Naive B cell (primary cell): ENCODE data around the gene DAP. TPM values are rescaled to one million over a fixed set of nuclear protein-coding genes. Genes with fewer than 3 reads are reported as not detected.
A peak's percentile ranks its signal among the peaks of the same experiment; 100 is the strongest.

Experiments
- ATAC-seq, 2 donors: fragments of 150-1000 bp; cut with Tn5 transposase; 2 replicates each; pipeline ENCODE4 v1.10.0; 2021; ENCODE audit warnings: low read depth in 2 of 2, mild to moderate bottlenecking in 2 of 2, moderate library complexity in 2 of 2
- DNase-seq: peaks from one replicate; pipeline ENCODE4 v3.0.0; 2022
- H3K27ac Mint-ChIP-seq, 6 donors: one replicate each; pipeline ENCODE4 v1.8.0; 2020 to 2022; ENCODE audit warnings: mild to moderate bottlenecking in 6 of 6, mixed read lengths in 6 of 6, moderate library complexity in 5 of 6, inconsistent platforms in 2 of 6
- H3K27me3 Mint-ChIP-seq, 3 donors: one replicate each; pipeline ENCODE4 v1.8.0; 2021 to 2022; ENCODE audit warnings: mixed read lengths in 3 of 3, mild to moderate bottlenecking in 1 of 3
- H3K36me3 Mint-ChIP-seq, 2 donors: one replicate each; pipeline ENCODE4 v1.8.0; 2020 to 2022; ENCODE audit warnings: mixed read lengths in 2 of 2, inconsistent platforms in 1 of 2, mild to moderate bottlenecking in 1 of 2
- H3K4me1 Mint-ChIP-seq, 3 donors: one replicate each; pipeline ENCODE4 v1.8.0; 2020 to 2022; ENCODE audit warnings: mixed read lengths in 3 of 3, inconsistent platforms in 1 of 3, mild to moderate bottlenecking in 1 of 3, moderate library complexity in 1 of 3
- H3K4me3 Mint-ChIP-seq, 8 donors: one replicate each; pipeline ENCODE4 v1.8.0; 2020 to 2022; ENCODE audit warnings: mild to moderate bottlenecking in 8 of 8, mixed read lengths in 8 of 8, moderate library complexity in 8 of 8, inconsistent platforms in 2 of 8
- H3K9me3 Mint-ChIP-seq, 7 donors: one replicate each; pipeline ENCODE4 v1.8.0; 2020 to 2022; ENCODE audit warnings: mixed read lengths in 7 of 7, mild to moderate bottlenecking in 5 of 7, inconsistent platforms in 2 of 7, moderate library complexity in 1 of 7
- polyA plus RNA-seq, 6 donors: library from polyadenylated mRNA; unstranded; fragments of 300-500 nt; fragmentation: Illumina TruSeq; gene quantifications; one replicate each; pipeline ENCODE4 v1.2.3, GENCODE V29; 2021; ENCODE audit warnings: low read depth in 6 of 6

Gene DAP
- polyA plus RNA-seq, 6 donors from 2014 or later = 48.6 to 90.4 (median 62.8) TPM

- H3K36me3 Mint-ChIP-seq = peaks cover 27 to 29% of the 10 kb centered on the region in 2 donors
- ATAC-seq (peak in 1 of 2 donors; percentile 12), DNase-seq (no peak)
- H3K27me3 Mint-ChIP-seq = no peaks in the 10 kb centered on the region
- peaks cover 0 to 4% (median 2%) of the 10 kb centered on the region in 3 donors for H3K4me1 Mint-ChIP-seq
- no peak overlapping the region for H3K4me3 Mint-ChIP-seq
- no peaks in the 10 kb centered on the region for H3K9me3 Mint-ChIP-seq
- peak overlapping the region in 2 of 6 donors; percentile 49 to 56 for H3K27ac Mint-ChIP-seq
These were observed 76.5 kb downstream of the DAP start for GRCh38 chr5:10684303-10685086.

GRCh38 chr5:10682801-10683525 lies 78.1 kb downstream of the DAP start:
- DNase-seq (no peak), ATAC-seq (no peak)
- Mint-ChIP-seq H3K36me3 (peaks cover 29 to 34% of the 10 kb centered on the region in 2 donors), H3K4me3 (no peak overlapping the region), H3K4me1 (peaks cover 0 to 4% (median 2%) of the 10 kb centered on the region in 3 donors), H3K27me3 (no peaks in the 10 kb centered on the region), H3K9me3 (no peaks in the 10 kb centered on the region), H3K27ac (no peak overlapping the region)

GRCh38 chr5:10681731-10682679 lies 79.0 kb downstream of the DAP start:
- Mint-ChIP-seq H3K9me3 (peaks cover 0 to 7% (median 0%) of the 10 kb centered on the region in 7 donors), H3K36me3 (peaks cover 33 to 35% of the 10 kb centered on the region in 2 donors), H3K4me3 (no peak overlapping the region), H3K27me3 (no peaks in the 10 kb centered on the region), H3K27ac (peak overlapping the region in 1 of 6 donors; percentile 44), H3K4me1 (peaks cover 0 to 4% (median 2%) of the 10 kb centered on the region in 3 donors)
- DNase-seq = no peak
- ATAC-seq = no peak

DNA sequence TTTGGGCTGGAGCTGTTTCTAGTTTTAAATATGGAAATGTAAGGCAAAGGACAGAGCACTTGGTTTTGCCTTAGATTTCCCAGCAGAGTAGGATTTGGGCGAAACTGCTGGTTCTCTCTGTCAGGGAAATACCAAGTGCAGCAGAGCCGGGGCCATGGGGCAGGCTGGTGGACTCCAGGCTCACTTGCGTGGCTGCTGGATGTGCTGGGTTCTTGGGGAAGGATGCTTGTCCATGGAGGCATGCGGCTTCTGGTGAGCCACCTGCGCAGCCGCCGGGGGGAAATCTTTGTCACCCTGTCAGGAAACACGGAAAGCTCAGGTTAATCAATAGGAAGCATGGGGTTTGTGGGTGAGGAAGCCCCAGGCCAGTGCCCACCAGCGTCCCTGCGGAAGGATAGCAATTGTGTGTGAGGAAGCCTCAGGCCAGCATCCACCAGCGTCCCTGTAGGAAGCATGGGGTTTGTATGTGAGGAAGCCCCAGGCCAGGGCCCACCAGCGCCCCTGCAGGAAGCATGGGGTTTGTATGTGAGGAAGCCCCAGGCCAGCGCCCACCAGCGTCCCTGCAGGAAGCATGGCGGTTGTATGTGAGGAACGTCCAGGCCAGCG lies 80.1 kb downstream of the DAP start:
- Mint-ChIP-seq H3K27ac (peak overlapping the region in 1 of 6 donors; percentile 69), H3K4me3 (no peak overlapping the region), H3K27me3 (no peaks in the 10 kb centered on the region), H3K4me1 (peaks cover 0 to 4% (median 2%) of the 10 kb centered on the region in 3 donors), H3K9me3 (peaks cover 0 to 11% (median 2%) of the 10 kb centered on the region in 7 donors), H3K36me3 (peaks cover 30% of the 10 kb centered on the region in 2 donors)
- DNase-seq = no peak
- ATAC-seq = no peak

DNA sequence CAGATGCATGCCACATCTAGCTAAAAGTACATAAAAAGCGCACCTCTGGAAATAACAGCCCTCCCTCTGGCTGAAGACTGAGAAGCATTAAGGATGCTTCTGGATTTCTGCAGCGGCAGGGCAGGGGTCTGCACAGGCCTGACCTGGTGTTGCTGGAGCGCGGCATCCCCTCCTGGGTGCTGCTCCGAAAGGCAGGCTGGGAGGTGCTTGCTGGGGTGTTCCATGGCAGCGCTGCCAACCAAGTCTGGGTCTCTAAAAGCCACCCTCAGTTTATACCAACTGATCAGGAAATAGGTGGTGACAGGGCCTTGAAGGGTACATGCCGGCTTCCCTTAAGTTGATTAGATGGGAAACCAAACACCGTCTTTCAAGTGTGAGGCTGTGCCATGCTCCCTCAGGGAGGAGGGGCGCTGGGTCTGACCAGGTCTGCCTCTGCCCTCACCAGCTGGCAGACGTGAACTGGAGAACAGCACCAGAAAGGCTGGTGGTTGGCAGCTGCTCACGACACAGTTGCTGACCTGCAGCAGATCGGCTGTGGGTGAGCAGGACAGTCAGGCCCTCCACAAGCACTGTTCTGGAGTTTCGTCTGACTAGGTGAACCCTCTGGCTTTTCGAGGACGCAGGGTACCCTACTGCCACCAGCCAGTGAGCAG lies 81.6 kb downstream of the DAP start:
- Mint-ChIP-seq H3K36me3 (peaks cover 29% of the 10 kb centered on the region in 2 donors), H3K4me3 (no peak overlapping the region), H3K4me1 (peaks cover 0 to 4% (median 2%) of the 10 kb centered on the region in 3 donors), H3K27ac (no peak overlapping the region), H3K9me3 (peaks cover 0 to 11% (median 2%) of the 10 kb centered on the region in 7 donors), H3K27me3 (no peaks in the 10 kb centered on the region)
- DNase-seq (no peak), ATAC-seq (no peak)

GRCh38 chr5:10678244-10678643 lies 82.8 kb downstream of the DAP start:
- no peak overlapping the region for H3K27ac Mint-ChIP-seq
- ATAC-seq (no peak), DNase-seq (no peak)
- H3K27me3 Mint-ChIP-seq = peaks cover 0 to 3% (median 0%) of the 10 kb centered on the region in 3 donors
- H3K4me1 Mint-ChIP-seq = peaks cover 0 to 4% (median 2%) of the 10 kb centered on the region in 3 donors
- no peak overlapping the region for H3K4me3 Mint-ChIP-seq
- H3K36me3 Mint-ChIP-seq = peaks cover 26 to 29% of the 10 kb centered on the region in 2 donors
- peaks cover 0 to 11% (median 2%) of the 10 kb centered on the region in 7 donors for H3K9me3 Mint-ChIP-seq

- no peak overlapping the region for H3K4me3 Mint-ChIP-seq
- H3K27me3 Mint-ChIP-seq = peaks cover 0 to 3% (median 0%) of the 10 kb centered on the region in 3 donors
- H3K9me3 Mint-ChIP-seq = peaks cover 0 to 11% (median 2%) of the 10 kb centered on the region in 7 donors
- no peak for DNase-seq
- ATAC-seq = no peak
- H3K4me1 Mint-ChIP-seq = peaks cover 0 to 4% (median 2%) of the 10 kb centered on the region in 3 donors
- peaks cover 25 to 26% of the 10 kb centered on the region in 2 donors for H3K36me3 Mint-ChIP-seq
- H3K27ac Mint-ChIP-seq = no peak overlapping the region
These were observed 83.5 kb downstream of the DAP start for GRCh38 chr5:10677533-10677932.

GRCh38 chr5:10676946-10677345 lies 84.1 kb downstream of the DAP start:
- Mint-ChIP-seq H3K4me1 (peaks cover 0 to 2% (median 0%) of the 10 kb centered on the region in 3 donors), H3K27ac (no peak overlapping the region), H3K36me3 (peaks cover 21 to 25% of the 10 kb centered on the region in 2 donors), H3K27me3 (peaks cover 0 to 3% (median 0%) of the 10 kb centered on the region in 3 donors), H3K9me3 (peaks cover 0 to 11% (median 2%) of the 10 kb centered on the region in 7 donors), H3K4me3 (no peak overlapping the region)
- DNase-seq (no peak), ATAC-seq (no peak)

DNA sequence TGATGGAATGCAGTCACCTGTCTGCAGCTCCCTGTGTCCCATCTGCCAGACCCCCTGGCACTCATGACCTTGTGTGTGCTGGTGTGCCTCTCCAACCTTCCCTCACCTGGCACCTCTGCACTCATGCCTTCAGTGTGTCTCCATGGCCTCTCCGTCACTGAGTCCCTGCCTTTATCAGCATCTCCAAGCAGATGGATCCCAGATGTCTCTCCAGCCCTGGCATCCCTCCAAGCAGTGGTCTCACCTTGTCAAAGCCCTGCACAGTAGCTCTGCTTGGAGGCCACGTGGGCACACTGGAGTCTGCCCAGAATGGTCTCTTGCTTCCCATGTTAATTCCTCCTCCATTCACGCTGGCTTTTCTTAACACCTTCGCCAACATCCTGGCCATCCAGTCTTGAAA lies 84.8 kb downstream of the DAP start:
- H3K4me3 Mint-ChIP-seq = no peak overlapping the region
- H3K27me3 Mint-ChIP-seq = peaks cover 0 to 3% (median 0%) of the 10 kb centered on the region in 3 donors
- peaks cover 21 to 25% of the 10 kb centered on the region in 2 donors for H3K36me3 Mint-ChIP-seq
- H3K4me1 Mint-ChIP-seq = peaks cover 0 to 2% (median 0%) of the 10 kb centered on the region in 3 donors
- ATAC-seq (no peak), DNase-seq (no peak)
- H3K9me3 Mint-ChIP-seq = peaks cover 0 to 11% (median 2%) of the 10 kb centered on the region in 7 donors
- peak overlapping the region in 2 of 6 donors; percentile 66 to 84 for H3K27ac Mint-ChIP-seq

- ATAC-seq (no peak), DNase-seq (no peak)
- Mint-ChIP-seq H3K27ac (peak overlapping the region in 1 of 6 donors; percentile 21), H3K27me3 (peaks cover 0 to 3% (median 0%) of the 10 kb centered on the region in 3 donors), H3K4me1 (no peaks in the 10 kb centered on the region), H3K36me3 (peaks cover 14 to 17% of the 10 kb centered on the region in 2 donors), H3K9me3 (peaks cover 0 to 11% (median 2%) of the 10 kb centered on the region in 7 donors), H3K4me3 (peak overlapping the region in 1 of 8 donors; percentile 41)
These were observed 85.8 kb downstream of the DAP start for GRCh38 chr5:10675177-10675700.

- no peak overlapping the region for H3K4me3 Mint-ChIP-seq
- DNase-seq (no peak), ATAC-seq (no peak)
- no peaks in the 10 kb centered on the region for H3K4me1 Mint-ChIP-seq
- peaks cover 12 to 17% of the 10 kb centered on the region in 2 donors for H3K36me3 Mint-ChIP-seq
- peaks cover 0 to 3% (median 0%) of the 10 kb centered on the region in 3 donors for H3K27me3 Mint-ChIP-seq
- peaks cover 0 to 11% (median 2%) of the 10 kb centered on the region in 7 donors for H3K9me3 Mint-ChIP-seq
- H3K27ac Mint-ChIP-seq = peak overlapping the region in 1 of 6 donors; percentile 90
These were observed 86.5 kb downstream of the DAP start for GRCh38 chr5:10674582-10674981.

DNA sequence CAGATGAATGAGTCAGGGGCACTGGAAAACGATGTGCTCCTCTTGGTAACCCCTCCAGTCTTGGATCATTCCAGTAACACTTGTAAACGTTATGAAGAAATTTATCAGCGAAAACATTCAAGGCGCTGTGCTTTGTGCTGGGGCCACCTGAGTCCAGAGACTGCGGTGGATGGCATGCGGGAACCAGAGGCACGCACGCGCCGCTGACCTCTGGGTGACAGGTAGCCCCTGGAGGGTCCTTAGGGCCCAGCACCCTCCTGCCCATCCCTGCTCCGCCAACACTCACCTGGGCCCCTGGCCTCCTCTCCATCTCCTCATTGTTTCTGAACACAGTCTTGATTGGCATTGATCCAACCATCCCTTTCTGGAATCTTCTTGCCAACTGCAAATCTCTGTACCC lies 86.9 kb downstream of the DAP start:
- ATAC-seq = no peak
- H3K36me3 Mint-ChIP-seq = peaks cover 12 to 17% of the 10 kb centered on the region in 2 donors
- H3K27ac Mint-ChIP-seq = peak overlapping the region in 1 of 6 donors; percentile 90
- peaks cover 0 to 3% (median 0%) of the 10 kb centered on the region in 3 donors for H3K27me3 Mint-ChIP-seq
- no peaks in the 10 kb centered on the region for H3K4me1 Mint-ChIP-seq
- no peak overlapping the region for H3K4me3 Mint-ChIP-seq
- DNase-seq = no peak
- peaks cover 0 to 11% (median 2%) of the 10 kb centered on the region in 7 donors for H3K9me3 Mint-ChIP-seq
